ENCODE data around the gene TNFRSF25. TPM values are rescaled to one million over a fixed set of nuclear protein-coding genes. Genes with fewer than 3 reads are reported as not detected.

The TNFRSF25 gene
- total and polyA plus RNA-seq, 9 of the 15 experiments (the other 6 are each of a cell fraction or from before 2014, with no cell fraction given): 0.24 to 0.49 TPM; not detected in 7

- POLR2A ChIA-PET: interaction anchor here (0.6 kb wide), 1 partner anchor 46 kb away, joined by 3 read pairs; no protein-coding TSS in a partner anchor
- DNase-seq (ENCODE audit: extremely low read depth in 1 of 4, low spot score in 3 of 4) (peak; percentile 86 to 92 (median 89)), FAIRE-seq (peak; percentile 98), ATAC-seq (peak; percentile 85)
- Histone ChIP-seq H3K79me2 (ENCODE audit: control insufficient read depth, insufficient read depth, low read length) (no peaks in the 10 kb centered on the region), H3K36me3 (ENCODE audit: control insufficient read depth, insufficient read depth, low read length) (no peaks in the 10 kb centered on the region), H3K27me3 (ENCODE audit: control insufficient read depth in 2 of 2, insufficient read depth in 2 of 2, low read length in 2 of 2) (peaks cover 42 to 73% of the 10 kb centered on the region in 2 experiments), H3K27ac (ENCODE audit: extremely low read depth, low read depth, low read length) (no peak overlapping the region), H3K4me3 (no peak overlapping the region), H2AFZ (ENCODE audit: low read depth, low read length) (peak overlapping the region; percentile 35), H3K4me1 (replicated peaks in 1 of 2; ENCODE audit: control insufficient read depth in 2 of 2, insufficient read depth in 2 of 2, low read length in 2 of 2) (peaks cover 4 to 46% of the 10 kb centered on the region in 2 experiments; a peak in 2 of 5 replicates), H3K9me1 (ENCODE audit: control insufficient read depth, insufficient read depth, low read length) (peaks cover 4% of the 10 kb centered on the region), H4K20me1 (replicated peaks; ENCODE audit: control insufficient read depth, insufficient read depth, low read length) (peaks cover 23% of the 10 kb centered on the region), H3K9ac (ENCODE audit: insufficient read depth in 1 of 2, low read depth in 2 of 2, low read length in 2 of 2) (no peak overlapping the region), H3K9me3 (replicated peaks; ENCODE audit: control insufficient read depth, insufficient read depth, low read depth, low read length) (no peaks in the 10 kb centered on the region), H3K4me2 (ENCODE audit: insufficient read depth, low read length) (peak overlapping the region; percentile 44; the same call in 1 of the 2 replicates)
- CTCF ChIA-PET (ENCODE audit: low intra/inter-chr PET ratio): interaction anchor here (0.5 to 2.9 kb wide), 10 partner anchors 37 to 732 kb away, joined by 3 to 31 read pairs (median 5); partner anchors contain the start of gene THAP3
- in situ Hi-C loops (cut with MboI): loop anchor here (25.0 kb wide), 1 partner anchor 726 kb away; no protein-coding TSS in a partner anchor
- 5% methylated on average over 15 of the region's 15 CpGs for WGBS (ENCODE audit: insufficient coverage, low coverage, missing lambda C conversion rate)
- BruUV-seq (replicated peaks): no TSS peak
- intact Hi-C loops (cut with micrococcal nuclease): loop anchor here (1.0 to 5.0 kb wide), 5 partner anchors 16 to 160 kb away; partner anchors contain the start of genes NOL9 and TAS1R1
- TF ChIP-seq MAZ (CRISPR knock-in tag; conservative IDR thresholded peaks at IDR 0.05 in 1 of 2, IDR thresholded peaks at IDR 0.05 in 1 of 2) (peak in 1 of 2 experiments; percentile 37; a peak in 1 of 4 replicates), TBP (optimal IDR thresholded peaks at IDR 0.05; ENCODE audit: low read depth, low read length) (peak; percentile 26), ZKSCAN1 (IDR thresholded peaks at IDR 0.05; ENCODE audit: low read depth, low read length) (peak; percentile 45; the same call in 1 of the 2 replicates), MYC (IDR thresholded peaks at IDR 0.05; ENCODE audit: low read depth, low read length) (peak; percentile 45), MYC (CRISPR knock-in tag; IDR thresholded peaks at IDR 0.05; ENCODE audit: borderline replicate concordance, low read depth) (no peak), ATF7 (IDR thresholded peaks at IDR 0.05) (peak; percentile 57; the same call in 1 of the 2 replicates), CTCF (IDR thresholded peaks at IDR 0.05 in 2 of 3, conservative IDR thresholded peaks at IDR 0.05 in 1 of 3; ENCODE audit: insufficient read depth in 2 of 3, low read depth in 1 of 3, low read length in 3 of 3) (peak; percentile 95 to 99 (median 96)), ATF4 (CRISPR knock-in tag; IDR thresholded peaks at IDR 0.05) (no peak), CREB1 (IDR thresholded peaks at IDR 0.05) (0 out of 2 replicates have a peak, but pooled peaks have one; percentile 30), CREB1 (CRISPR knock-in tag; IDR thresholded peaks at IDR 0.05) (no peak), THAP12 (CRISPR knock-in tag; IDR thresholded peaks at IDR 0.05) (0 out of 2 replicates have a peak, but pooled peaks have one; percentile 58), MTA3 (IDR thresholded peaks at IDR 0.05; ENCODE audit: borderline replicate concordance) (peak; percentile 53; the same call in 1 of the 2 replicates), ZNF143 (CRISPR knock-in tag; IDR thresholded peaks at IDR 0.05) (no peak), SAFB (IDR thresholded peaks at IDR 0.05; ENCODE audit: borderline replicate concordance, low read depth, low read length) (peak; percentile 32; the same call in 1 of the 2 replicates), YY1 (IDR thresholded peaks at IDR 0.05; ENCODE audit: borderline replicate concordance in 1 of 3, control insufficient read depth in 1 of 3, extremely low read depth in 1 of 3, insufficient read depth in 3 of 3, insufficient read length in 1 of 3, insufficient replicate concordance in 2 of 3, low read depth in 1 of 3, low read length in 2 of 3) (peak in 2 of 3 experiments; percentile 20 to 57)
These were observed 20.5 kb upstream of the TNFRSF25 start for GRCh38 chr1:6486433-6487011.
